Left kidney (tissue), 2 donors: Measurements from ENCODE around the gene SLC38A10. TPM values are rescaled to one million over a fixed set of nuclear protein-coding genes. Genes with fewer than 3 reads are reported as not detected.

Experiments
- DNase-seq: peaks from one replicate; pipeline ENCODE4 v3.0.0-alpha.2; 2013
- polyA plus RNA-seq: library from polyadenylated mRNA; unstranded; fragments of 120-200 nt; gene quantifications from one replicate; pipeline ENCODE4 v1.2.1, GENCODE V29; 2013; ENCODE audit not compliant: insufficient read length

SLC38A10 gene
- polyA plus RNA-seq, 1 donor, result 56.3 TPM

DNA sequence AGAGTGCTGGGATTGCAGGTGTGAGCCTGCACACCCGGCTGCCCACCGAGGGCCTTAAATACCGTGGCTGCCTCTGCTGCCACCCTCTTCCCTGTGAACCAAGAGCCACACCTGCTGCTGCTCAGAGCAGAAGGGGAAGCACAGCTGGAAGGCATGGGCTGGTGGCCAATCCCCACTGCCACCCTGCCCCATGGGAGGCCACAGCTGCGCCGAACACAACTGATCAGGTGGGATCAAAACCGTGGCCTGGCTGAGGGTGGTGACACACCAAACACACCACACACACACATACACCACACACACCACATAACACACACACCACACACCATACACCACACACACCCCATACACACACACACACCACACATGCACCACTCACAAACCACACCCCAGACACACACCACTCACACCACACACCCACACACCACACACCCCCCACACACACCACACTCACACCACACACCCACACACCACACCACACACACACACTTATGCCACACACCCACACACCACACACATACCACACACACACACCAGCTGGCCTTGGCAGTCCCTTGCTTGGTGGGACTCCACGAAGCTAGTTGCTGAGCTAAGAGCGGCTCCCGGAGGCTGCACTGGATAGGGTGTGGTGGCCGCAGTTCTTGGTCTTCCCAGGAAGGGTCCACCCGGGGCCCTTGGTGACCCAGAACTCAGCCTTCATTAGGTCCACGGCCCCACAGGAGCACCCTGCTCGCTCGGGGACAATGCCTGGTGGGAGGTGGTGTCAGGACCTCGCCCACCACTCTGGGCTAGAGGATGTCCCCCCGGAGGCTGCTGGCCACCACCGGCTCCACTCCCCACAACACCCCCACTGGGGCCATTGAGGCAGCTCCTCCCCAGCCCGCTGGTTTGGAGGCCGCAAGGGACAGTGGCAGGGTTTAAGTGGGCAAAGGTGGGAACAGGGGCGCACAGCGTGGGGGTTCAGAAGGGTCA, 87.2 kb downstream of the SLC38A10 start:
- no peak for DNase-seq

DNA sequence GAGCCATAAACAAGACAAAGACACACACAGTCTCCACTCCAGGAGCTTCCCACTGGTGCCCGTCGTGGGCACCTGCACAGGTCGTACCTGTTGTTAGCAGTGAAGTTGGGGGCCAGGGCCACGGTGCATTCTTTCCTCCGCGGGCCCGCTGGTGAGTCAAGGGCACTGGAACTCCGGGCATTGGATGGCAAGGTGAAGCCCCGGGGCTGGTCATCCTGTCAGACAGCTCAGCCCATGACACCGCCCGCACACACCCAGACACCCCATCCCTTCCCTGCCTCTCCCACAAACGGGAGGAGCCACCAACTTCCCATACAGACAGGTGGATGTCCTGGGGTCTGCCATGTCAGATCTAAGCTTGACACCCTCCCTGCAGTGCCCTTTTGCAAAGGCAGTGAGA, 88.5 kb downstream of the SLC38A10 start:
- DNase-seq, result no peak

- no peak for DNase-seq
These were observed 88.9 kb downstream of the SLC38A10 start for GRCh38 chr17:81206166-81206565.

DNA sequence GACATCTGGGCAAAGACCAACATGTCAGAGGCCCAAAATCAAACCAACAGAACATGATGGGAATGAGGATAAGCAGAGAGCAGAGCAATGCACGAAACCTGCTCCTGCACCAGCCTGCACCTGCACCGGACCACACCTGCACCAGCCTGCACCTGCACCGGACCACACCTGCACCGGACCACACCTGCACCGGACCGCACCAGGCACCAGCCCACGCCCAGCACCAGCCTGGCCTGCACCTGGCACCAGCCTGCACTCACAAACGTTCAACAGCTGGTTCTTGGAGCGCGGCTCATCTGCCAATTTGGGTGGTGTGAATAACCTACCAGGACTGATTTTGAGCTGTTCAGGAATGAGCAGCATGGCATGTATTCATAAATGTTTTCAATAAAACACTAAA, 90.5 kb downstream of the SLC38A10 start:
- DNase-seq, result no peak

DNA sequence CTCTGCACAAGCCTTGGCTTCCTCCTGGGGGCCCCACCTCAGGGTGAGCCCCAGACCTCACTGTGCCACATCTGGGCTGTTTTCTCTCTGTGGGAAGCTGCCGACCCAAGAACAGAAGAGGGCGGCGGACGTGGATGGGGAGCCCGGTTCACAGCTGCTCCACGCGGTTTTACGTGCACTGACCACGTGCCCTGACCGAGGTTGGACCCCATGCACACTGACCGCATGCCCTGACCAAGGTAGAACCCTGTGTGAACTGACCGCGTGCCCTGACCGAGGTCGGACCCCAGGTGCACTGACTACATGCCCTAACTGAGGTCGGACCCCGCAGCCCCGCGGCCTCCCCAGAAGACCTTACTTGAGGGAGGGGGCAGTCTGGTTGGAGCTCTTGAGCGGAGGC, 92.0 kb downstream of the SLC38A10 start:
- no peak for DNase-seq

- DNase-seq, result no peak
These were observed 92.8 kb downstream of the SLC38A10 start for GRCh38 chr17:81202318-81202717.

DNA sequence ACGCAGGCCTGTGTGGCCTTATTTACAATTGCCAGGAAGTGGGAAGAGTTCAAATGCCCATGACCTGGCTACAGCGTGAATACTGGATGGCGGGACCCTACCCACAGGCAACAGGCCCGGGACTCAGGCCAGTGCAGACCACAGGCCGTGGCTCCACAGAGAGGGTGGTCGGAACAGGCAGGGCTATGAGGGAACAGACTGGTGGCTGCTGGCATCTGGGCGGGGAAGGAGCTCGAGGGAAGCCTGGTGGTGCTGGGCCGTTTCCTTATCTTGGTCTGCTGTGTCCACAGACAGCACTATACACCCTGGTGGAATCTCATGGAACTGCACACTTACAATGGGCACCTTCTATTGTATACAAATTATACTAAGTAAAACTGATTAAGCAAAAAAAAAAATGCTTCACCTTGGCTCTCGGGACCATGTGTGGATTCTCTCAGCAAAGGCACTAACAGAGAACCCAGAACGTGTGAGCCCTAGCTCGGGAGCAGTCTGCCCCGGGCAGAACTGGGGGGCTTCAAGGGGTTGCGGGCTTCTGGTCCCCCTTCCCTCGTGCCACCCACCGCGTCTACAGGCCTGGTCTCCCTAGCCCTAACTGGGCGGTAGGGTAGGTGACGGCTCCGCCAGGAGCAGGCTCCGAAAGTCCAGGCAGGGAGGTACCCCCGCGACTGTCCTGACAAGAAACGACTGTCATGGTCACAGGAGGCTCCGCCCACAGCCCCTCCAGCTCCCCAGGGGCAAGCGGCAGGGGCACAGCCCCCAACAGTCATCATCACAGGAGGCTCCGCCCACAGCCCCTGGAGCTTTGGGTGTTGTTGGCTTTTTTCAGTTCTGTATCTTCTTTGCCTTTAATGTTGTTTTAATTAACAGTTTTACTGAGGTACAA, 94.2 kb downstream of the SLC38A10 start:
- DNase-seq, result no peak

DNA sequence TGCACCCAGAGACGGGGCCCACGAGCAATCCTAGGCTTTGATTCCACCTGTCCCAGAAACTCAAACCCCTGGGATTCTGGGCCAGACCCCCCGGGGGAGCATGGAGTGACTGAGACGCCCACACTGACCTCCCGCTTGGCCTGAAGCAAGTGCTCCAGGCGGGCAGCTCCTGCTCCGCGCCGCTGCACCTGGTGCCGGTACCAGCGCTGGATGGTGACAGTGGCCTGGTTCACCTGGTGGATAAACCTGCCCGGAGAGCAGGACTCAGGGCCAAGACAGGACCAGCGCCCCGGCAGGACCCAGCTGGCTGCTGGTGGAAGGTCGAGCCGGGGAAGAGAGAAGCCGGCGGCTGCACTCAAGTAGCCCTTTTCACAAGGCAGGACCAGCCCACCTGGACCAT, 94.9 kb downstream of the SLC38A10 start:
- no peak for DNase-seq

- DNase-seq, result no peak
These were observed 95.7 kb downstream of the SLC38A10 start for GRCh38 chr17:81199482-81199830.

DNA sequence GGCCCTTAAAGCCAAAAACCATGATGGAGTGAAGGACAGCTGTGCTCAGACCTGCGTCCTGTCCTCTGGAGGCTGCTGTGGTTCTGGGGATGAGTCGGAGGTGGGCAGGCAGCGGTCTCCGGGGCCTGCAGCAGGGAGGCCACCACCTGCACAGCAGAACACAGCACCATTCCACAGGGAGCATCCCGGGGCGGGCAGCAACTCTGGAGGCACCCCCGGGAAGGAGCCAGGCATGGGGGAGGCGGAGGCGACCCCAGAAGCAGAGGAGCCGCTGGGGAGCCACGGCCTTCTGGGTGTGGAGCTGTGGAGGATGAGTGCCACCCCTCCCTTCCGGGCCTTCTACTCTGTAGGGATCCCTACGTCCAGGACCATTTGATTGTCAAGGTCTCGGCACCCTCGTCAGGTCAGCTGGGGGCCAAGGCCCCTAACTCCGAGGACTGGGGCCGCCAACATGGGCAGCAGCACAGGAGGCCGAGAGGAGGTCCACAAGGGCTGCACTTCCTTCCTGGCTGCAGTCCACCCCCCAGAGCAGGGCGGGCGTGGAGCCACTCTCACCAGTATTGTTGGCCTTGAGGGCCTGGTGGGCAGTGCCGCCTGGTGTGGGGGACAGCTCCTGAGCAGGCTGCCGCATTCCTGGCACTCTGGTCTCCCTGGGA, 96.2 kb downstream of the SLC38A10 start:
- no peak for DNase-seq

- DNase-seq, result no peak
These were observed 97.1 kb downstream of the SLC38A10 start for GRCh38 chr17:81197831-81198490.

DNA sequence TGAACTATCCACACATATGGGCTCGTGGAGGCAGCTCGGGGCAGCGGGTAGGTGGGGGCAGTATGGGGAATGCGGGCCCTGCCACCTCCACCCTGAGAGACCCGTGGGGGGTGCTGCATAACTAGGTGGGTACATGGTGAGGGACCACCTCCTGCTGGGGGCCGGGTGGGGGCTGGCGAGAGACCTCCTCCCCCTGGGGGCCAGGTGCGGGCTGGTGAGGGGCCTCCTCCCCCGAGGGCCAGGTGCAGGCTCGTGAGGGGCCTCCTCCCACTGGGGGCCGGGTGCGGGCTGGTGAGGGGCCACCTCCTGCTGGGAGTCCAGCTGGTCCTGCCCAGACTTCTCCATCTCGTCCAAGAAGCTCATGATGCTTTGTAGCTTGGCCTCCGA, 97.7 kb downstream of the SLC38A10 start:
- no peak for DNase-seq

DNA sequence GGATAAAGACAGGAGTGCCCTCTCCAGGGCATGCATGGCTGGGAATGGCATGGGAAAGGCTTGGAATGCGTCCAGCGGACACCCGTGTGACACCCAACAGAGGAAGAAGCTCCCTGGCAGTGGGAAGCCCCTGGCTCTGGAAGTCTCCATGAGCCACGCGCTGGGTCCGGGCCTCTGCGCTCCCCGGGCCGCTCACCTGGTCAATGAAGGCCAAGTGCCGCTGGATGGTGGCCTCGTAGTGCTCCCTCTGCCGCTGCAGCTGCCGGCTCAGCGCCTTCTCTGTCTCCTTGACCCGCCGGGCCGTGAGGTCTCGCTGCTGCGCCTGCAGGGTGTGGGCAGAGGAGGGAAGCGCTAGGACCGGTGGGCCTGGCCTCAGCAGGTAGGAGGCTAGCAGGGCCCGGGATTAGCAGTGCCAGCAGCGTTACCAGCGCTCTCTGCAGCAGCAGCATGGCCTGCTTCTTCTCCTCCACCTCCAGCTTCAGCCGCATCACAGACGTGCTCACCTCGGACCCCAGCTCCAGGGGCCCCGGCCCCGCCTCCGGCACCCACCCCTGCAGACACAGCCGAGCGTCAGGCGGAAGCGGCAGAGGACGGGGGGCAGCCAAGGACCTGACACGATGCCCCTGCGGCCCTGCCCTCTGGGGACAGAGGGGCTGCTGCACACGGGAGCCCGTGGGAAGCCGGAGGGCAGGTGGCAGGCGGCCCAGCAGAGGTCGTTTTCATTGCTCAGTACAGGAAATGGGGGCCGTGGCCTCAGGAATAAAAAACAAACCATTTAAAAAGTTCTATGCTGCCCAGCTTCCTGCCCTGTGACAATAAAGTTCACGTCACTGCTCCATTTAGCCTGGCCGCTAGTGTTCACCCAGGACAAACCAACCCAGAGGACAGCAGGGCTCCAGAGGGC, 98.3 kb downstream of the SLC38A10 start:
- no peak for DNase-seq

- no peak for DNase-seq
These were observed 99.1 kb downstream of the SLC38A10 start for GRCh38 chr17:81195941-81196495.

Other genes starting within 250 kb of the SLC38A10 start
- 0.33 TPM for gene PVALEF, start 129.8 kb downstream of the SLC38A10 start, polyA plus RNA-seq
- gene AATK, start 129.1 kb downstream of the SLC38A10 start, polyA plus RNA-seq, result 3.9 TPM
- gene CEP131, start 72.3 kb downstream of the SLC38A10 start, polyA plus RNA-seq, result 15.7 TPM
- gene TEPSIN, start 56.3 kb downstream of the SLC38A10 start, polyA plus RNA-seq, result 18.4 TPM
- gene NDUFAF8, start 56.0 kb downstream of the SLC38A10 start, polyA plus RNA-seq, result 39.9 TPM
- 17.9 TPM for gene BAHCC1, start 100.2 kb upstream of the SLC38A10 start, polyA plus RNA-seq
- gene ACTG1, start 217.5 kb upstream of the SLC38A10 start, polyA plus RNA-seq, result 3,008 TPM
- gene FSCN2, start 233.1 kb upstream of the SLC38A10 start, polyA plus RNA-seq, result 1.7 TPM